Stimulated activated CD4-positive, alpha-beta T cell treated with anti-CD3 and anti-CD28 coated beads, Interleukin-1b, Interleukin-23, amount 100 ng/mL, for 1 hour (primary cell): Measurements from ENCODE around the gene HDAC6.

ENCODE experiments used
- DNase-seq, 2 donors: peaks; one replicate each; pipeline ENCODE4 v3.0.0-alpha.2; 2020; ENCODE audit warnings: low read depth in 2 of 2

Gene HDAC6

GRCh38 chrX:48801280-48802088 lies at the start of gene HDAC6:
Gene HDAC6 (plus strand): TSS chrX:48802067. CDS start chrX:48802693, 626 bp downstream.
- peak; percentile 80 to 86 for DNase-seq

GRCh38 chrX:48752498-48752897 lies 49.4 kb upstream of the HDAC6 start:
- no peak for DNase-seq

DNA sequence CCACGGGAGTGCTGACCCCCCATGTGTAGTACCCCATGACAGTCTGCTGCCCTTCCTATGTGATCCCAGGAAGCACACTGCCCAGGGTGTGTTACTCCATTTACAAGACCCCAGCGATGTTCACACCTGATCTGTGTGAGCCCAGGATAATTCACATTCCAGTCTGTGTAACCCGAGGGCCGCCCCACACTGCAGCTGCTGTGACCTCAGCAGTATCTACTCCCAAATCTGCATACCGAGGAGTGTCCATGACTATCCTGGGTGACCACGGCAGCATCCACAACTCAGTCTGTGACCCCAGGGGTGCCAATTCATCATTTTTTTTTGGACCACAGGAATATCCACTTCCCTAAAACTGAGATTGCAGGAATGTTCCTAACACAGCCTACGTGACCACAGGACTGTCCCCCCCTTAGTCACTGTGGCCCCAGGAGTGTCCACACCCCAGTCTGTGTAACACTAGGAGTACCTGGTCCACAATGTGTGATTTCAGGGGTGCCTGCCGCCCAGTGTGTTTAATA lies 48.1 kb upstream of the HDAC6 start:
- no peak for DNase-seq

- no peak for DNase-seq
These were observed 47.6 kb upstream of the HDAC6 start for GRCh38 chrX:48754238-48754637.

DNA sequence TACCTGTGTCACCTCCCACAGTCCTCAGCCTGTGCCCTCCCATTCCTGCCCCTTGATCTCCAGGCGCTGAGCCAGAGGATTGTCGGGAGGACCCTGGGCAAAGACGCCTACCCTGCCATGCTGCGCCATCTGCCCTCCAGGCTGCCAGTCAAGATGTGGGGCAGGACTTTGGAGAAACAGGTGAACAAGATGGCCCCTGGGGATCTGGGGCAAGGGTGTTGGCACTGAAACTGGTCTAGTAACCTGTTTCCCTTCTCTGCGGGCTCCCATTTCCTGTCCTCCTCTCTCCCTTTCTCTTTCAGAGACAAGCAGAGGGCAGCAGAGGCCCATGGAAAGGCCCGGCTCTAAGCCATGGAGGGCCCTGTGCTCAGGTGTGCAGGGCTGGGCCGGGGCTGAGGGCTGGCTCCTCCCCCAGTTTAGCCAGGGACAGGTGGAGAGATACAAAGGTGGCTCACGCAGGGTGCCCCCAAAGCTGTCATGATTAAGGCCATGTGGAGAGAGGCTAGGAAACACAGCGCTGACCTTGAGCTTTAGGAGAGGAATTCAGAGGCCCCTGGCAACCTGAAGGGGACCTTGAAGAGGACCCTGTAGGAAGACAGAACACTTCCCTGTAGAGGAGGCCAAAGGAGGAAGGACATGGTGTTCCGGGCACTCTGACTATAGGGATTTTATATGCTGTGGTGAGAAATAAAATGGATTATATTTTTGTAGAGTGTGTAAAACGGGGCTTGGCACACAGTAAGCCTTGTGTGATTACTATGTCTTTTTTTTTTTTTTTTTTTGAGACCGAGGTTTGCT lies 40.0 kb upstream of the HDAC6 start, which contains the start of gene GLOD5:
Gene GLOD5 (plus strand): TSS at position 74 of the 798 bp plus-strand sequence. CDS start 44 bp downstream, at position 118.
- no peak for DNase-seq

GRCh38 chrX:48769230-48769629 lies 32.6 kb upstream of the HDAC6 start:
- no peak for DNase-seq

GRCh38 chrX:48770296-48770695 lies 31.6 kb upstream of the HDAC6 start:
- DNase-seq = no peak

DNA sequence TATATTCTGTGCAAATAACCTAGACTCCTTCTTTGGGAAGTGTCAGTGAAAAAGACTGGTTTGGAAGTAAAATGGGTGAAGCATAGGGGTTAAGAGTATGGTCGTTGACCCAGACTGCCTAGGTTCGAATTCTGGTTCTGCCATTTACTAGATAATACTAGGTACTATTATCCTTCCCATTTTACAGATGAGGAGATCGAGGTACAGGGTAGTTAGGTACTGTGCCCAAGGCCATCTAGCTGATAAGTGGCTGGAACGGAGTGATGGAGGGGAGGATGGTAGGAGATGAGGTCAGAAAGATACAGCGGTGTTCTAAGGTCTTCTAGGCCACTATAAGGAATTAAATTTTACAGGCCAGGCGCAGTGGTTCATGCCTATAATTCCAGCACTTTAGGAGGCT lies 29.3 kb upstream of the HDAC6 start:
- no peak for DNase-seq

- no peak for DNase-seq
These were observed 24.9 kb upstream of the HDAC6 start for GRCh38 chrX:48776818-48777439.

DNA sequence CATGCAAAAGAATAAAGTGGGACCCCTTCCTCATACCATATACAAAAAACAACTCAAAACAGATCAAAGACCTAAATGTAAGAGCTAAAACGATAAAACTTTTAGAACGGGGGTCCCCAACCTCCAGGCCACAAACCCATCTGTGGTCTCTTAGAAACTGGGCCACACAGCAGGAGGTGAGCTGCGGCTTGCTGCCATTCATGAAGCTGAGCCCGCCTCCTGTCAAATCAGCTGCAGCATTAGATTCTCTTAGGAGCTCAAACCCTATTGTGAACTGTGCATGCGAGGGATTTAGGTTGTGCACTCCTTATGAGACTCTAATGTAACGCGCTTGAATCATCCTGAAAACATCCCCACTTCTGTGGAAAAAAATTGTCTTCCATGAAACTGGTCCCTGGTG lies 22.5 kb upstream of the HDAC6 start:
- DNase-seq = no peak

GRCh38 chrX:48781705-48782104 lies 20.2 kb upstream of the HDAC6 start:
- no peak for DNase-seq

- DNase-seq = no peak
These were observed 19.7 kb upstream of the HDAC6 start for GRCh38 chrX:48782216-48782615.

DNA sequence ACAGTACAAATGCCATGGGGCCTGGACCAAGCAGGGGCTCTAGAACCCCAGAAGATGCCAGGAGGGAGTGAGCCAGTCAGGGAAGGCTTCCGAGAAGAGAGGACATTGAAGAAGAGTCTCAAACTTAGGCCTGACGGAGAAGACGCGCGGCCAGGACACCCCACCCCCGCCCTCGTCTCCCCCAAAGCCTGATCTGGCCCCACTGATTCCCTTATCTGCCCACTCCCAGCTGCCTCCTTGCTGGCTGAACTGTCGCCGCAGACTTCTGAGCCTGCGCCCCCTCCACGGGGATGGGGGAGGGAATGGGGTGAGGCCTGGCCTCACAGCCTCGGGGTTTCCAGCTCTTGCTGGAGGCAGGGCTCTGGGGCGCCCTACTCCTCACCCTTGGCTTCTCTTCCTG lies 19.1 kb upstream of the HDAC6 start:
- no peak for DNase-seq

GRCh38 chrX:48784726-48785125 lies 17.1 kb upstream of the HDAC6 start:
- no peak for DNase-seq

DNA sequence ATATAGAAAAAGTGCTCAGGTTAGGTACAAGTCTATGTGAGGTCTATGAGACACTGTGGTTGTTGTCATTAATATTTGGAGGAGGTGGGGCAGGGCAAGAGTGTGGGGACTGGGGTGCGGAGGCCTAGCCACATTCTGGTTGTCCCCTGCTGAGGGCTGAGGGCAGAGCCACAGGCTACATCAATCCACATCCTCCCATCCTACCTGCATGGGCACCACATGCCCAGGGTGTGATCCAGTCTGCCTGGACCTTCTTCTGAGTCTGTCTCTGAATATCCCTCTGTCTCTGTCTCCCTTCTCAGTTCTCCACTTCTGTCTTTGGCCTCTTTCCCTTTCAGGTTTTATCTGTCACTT lies 16.7 kb upstream of the HDAC6 start:
- no peak for DNase-seq

DNA sequence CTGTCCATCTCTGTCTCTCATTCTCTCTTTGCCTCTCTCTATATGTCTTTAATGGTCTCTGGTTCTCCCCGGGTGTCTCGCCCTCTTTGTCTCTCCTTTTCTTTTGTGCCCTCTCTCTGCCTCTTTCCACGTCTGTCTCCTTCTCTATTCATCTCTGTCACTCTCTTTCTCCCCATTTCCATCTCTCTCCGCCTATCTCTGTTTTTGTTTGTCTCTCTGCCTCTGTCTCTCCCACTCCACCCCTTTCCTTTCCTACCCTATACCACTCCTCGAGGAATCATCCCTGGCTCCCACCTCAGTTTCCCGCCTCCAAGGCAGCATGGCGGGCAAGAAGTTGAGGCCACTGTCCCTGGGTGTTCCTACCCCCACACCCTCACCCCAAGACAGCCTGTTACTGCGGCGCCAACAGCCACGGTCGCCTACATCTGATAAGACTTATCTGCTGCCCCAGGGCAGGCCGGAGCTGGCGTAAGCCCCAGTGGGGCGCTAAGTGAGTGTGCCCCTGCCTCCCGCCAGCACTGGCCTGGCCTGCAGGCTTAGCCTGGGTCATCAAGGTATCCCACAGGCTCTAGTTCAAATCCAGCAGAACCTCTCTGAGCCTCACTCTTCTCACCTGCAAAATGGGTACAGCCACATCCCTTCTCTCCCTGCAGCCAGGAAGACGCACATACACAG lies 16.2 kb upstream of the HDAC6 start:
- DNase-seq = no peak

DNA sequence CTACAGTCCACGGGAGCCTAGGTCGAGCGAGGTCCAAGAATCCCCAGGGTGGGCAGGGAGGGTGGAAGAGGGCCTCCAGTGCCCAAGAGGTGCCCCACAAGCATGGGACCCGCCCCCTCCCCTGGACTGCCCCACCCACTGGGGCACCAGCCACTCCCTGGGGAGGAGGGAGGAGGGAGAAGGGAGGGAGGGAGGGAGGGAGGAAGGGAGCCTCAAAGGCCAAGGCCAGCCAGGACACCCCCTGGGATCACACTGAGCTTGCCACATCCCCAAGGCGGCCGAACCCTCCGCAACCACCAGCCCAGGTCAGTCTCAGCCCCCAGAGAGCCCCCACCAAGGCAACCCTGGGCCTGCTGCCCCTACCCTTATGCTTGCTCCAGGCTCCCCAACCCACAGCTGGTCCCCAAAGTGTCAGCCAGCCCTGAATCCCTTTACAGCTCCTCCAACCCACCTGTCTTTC lies 15.5 kb upstream of the HDAC6 start, which contains the start of gene GATA1:
Gene GATA1 (plus strand): TSS at position 250 of the 460 bp plus-strand sequence. CDS start 4,520 bp downstream, outside the sequence.
- DNase-seq = no peak

DNA sequence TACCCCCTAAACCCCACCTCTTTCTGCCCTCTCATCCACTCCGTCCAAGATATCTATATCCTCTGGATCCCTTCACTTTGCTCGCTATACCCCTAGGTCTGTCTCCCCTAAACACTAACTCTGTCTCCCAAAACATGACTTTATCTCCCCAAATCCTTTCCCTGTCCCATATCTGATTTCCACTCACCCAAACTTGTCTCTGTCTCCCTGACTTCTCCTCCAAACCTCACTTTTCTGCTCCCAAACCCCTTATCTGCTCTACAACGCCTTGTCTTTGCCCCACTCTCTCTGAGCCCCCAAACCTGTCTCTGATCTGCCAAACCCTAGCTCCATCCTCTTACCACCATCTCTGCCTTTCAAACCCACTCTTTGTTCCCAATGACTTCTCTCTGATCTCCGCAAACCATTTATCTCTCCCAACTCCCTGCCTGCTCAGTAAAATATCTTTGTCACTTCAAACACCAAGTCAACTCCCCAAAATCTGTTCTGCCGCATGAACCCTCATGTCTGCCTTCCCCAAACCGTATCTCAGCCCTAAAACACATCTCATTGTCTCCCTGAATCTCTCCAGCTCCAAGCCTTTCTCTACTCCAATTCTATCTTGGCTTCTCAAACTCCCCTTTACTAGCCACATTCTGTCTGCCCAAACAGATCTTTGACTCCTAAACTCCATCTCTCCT lies 14.9 kb upstream of the HDAC6 start:
- no peak for DNase-seq

DNA sequence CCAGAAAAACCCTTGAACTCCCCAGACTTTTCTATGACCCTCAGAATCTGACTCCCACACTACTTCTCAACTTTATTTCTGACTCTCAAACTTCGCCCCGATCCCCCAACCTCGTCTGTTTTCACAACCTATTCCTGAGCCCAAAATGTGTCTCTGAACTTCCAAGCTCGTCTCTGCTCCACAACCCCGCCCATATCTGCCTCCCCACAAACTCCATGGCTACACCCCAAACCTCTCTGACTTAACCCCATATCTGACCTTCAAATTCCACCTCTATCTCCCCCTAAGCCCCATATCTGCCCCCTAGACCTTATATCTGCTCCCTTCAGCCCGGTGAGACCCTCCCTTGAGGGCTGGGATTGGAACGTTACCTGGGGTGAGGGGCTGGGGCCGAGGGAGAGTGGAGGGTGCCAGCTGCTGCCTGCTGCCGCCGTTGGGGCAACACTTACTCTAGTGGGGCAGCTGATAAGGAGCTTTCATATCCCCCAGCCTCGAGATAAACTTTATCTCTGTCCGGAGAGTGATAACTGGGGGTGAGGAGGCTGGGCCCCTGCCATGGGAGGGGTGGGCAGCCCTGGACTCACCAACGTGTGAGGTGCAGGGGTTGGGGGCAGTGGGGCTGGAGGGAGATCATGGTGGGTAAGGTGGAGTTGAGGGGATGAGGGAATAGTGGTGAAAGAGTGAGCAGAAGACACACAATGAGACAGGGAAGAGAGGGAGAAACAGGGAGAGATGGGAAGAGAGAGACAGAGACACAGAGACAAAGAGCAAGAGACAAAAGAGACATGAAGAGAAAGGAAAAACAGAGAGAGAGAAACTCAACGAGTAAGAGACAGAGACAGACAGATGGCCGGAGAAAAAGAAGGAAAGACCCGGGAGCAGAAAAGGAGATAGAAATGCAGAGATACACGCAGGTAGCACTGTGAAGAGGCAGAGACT lies 14.1 kb upstream of the HDAC6 start:
- no peak for DNase-seq
